Body of pancreas (tissue), 4 donors: ENCODE data around the gene LGI1. TPM values are rescaled to one million over a fixed set of nuclear protein-coding genes. Genes with fewer than 3 reads are reported as not detected.

Source experiments
- ATAC-seq: fragments of 150-250 bp; one replicate; pipeline ENCODE4 v1.9.1; 2016
- DNase-seq, 4 donors: peaks; one replicate each; pipeline ENCODE4 v3.0.0-alpha.2; 2019
- H3K27ac ChIP-seq, 4 donors: fragments of 200-600 bp; sonication (generic); 1 replicate in 3 of 4; 2 replicates in 1 of 4; pipeline versions ENCODE4 v1.5.1 to v1.6.1; 2016 to 2019; ENCODE audit warnings: mild to moderate bottlenecking in 1 of 4, mixed read lengths in 1 of 4, moderate library complexity in 1 of 4
- H3K27me3 ChIP-seq, 2 donors: fragments of 200-600 bp; sonication (generic); one replicate each; pipeline ENCODE4 v1.6.0; 2016; ENCODE audit warnings: mild to moderate bottlenecking in 1 of 2
- H3K36me3 ChIP-seq, 2 donors: fragments of 200-600 bp; sonication (generic); replicated peaks in 1 of 2; 2 replicates each; pipeline ENCODE4 v1.5.1; 2016; ENCODE audit warnings: low read depth in 2 of 2; ENCODE audit not compliant: insufficient read depth in 1 of 2
- H3K4me1 ChIP-seq: fragments of 200-600 bp; sonication (generic); one replicate; pipeline ENCODE4 v1.6.0; 2016
- H3K4me3 ChIP-seq, 2 donors: fragments of 200-600 bp; sonication (generic); 1 replicate in 1 of 2; 2 replicates in 1 of 2; pipeline ENCODE4 v1.5.1; 2016 to 2019
- H3K9me3 ChIP-seq, 3 donors: fragments of 200-600 bp; sonication (generic); 1 replicate in 2 of 3; 2 replicates in 1 of 3; pipeline ENCODE4 v1.5.1; 2016
- POLR2A ChIP-seq, 3 donors: fragments of 450-650 bp; IDR thresholded peaks; one replicate each; pipeline ENCODE4 v1.6.1; 2016; ENCODE audit warnings: antibody characterized with exemption in 3 of 3, mild to moderate bottlenecking in 2 of 3
- WGBS, 2 donors: methylation state at CpG; one replicate each; pipeline ENCODE4 v1.1.5; 2017; 5-methylcytosine and 5-hydroxymethylcytosine counted together
- intact Hi-C: fragments of 100-400 bp; cut with DNase I; formaldehyde crosslinking; loops from one replicate; pipeline ENCODE4 v1.15.1; 2023
- total RNA-seq, 2 donors: library from RNA; depleted of rRNA; stranded (reverse); fragments of >200 nt; gene quantifications; one replicate each; pipeline ENCODE4 v1.1.0, GENCODE V29; 2016
- TF ChIP-seq, protein P1 (sequence below), 7 experiments: fragments of 450-650 bp in 4 of 7; fragments of 200-600 bp in 3 of 7; sonication (generic) in 3 of 7; IDR thresholded peaks; one replicate each; pipeline ENCODE4 v1.5.1; 2016 to 2019; ENCODE audit warnings: antibody characterized with exemption in 7 of 7

The LGI1 gene
- total RNA-seq, 2 donors from 2014 or later, result not detected

DNA sequence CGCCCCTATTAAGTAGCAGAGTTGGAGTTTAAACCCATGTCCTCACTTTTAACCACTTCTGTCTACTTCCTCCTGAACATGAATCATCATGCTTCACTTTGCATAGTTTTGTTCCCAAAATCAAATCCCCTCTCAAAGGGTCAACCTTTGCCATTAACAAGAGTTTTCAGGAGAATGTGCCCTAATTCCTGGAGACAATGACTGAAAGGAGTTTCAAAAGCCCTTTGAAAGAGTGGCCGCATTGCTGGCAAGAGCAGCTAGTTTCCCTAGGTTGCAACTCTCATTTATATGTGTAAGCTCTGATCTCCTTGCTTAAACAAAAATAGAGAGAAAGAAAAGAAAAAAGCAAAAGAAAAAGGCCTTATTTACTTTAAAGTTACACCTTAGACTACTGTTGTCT lies 9.2 kb downstream of the LGI1 start:
- Histone ChIP-seq H3K36me3 (no peaks in the 10 kb centered on the region), H3K4me1 (peaks cover 7% of the 10 kb centered on the region), H3K9me3 (no peaks in the 10 kb centered on the region), H3K4me3 (no peak overlapping the region), H3K27ac (no peak overlapping the region), H3K27me3 (no peaks in the 10 kb centered on the region)
- ATAC-seq (no peak), DNase-seq (no peak)
- intact Hi-C loops, result no loop called here
- TF ChIP-seq, protein P1, sequence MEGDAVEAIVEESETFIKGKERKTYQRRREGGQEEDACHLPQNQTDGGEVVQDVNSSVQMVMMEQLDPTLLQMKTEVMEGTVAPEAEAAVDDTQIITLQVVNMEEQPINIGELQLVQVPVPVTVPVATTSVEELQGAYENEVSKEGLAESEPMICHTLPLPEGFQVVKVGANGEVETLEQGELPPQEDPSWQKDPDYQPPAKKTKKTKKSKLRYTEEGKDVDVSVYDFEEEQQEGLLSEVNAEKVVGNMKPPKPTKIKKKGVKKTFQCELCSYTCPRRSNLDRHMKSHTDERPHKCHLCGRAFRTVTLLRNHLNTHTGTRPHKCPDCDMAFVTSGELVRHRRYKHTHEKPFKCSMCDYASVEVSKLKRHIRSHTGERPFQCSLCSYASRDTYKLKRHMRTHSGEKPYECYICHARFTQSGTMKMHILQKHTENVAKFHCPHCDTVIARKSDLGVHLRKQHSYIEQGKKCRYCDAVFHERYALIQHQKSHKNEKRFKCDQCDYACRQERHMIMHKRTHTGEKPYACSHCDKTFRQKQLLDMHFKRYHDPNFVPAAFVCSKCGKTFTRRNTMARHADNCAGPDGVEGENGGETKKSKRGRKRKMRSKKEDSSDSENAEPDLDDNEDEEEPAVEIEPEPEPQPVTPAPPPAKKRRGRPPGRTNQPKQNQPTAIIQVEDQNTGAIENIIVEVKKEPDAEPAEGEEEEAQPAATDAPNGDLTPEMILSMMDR (IDR thresholded peaks at IDR 0.05), result no peak
- no peak for TF ChIP-seq POLR2A (IDR thresholded peaks at IDR 0.05)
- 64 to 80% methylated on average over 2 of the region's 2 CpGs for WGBS, 2 donors

DNA sequence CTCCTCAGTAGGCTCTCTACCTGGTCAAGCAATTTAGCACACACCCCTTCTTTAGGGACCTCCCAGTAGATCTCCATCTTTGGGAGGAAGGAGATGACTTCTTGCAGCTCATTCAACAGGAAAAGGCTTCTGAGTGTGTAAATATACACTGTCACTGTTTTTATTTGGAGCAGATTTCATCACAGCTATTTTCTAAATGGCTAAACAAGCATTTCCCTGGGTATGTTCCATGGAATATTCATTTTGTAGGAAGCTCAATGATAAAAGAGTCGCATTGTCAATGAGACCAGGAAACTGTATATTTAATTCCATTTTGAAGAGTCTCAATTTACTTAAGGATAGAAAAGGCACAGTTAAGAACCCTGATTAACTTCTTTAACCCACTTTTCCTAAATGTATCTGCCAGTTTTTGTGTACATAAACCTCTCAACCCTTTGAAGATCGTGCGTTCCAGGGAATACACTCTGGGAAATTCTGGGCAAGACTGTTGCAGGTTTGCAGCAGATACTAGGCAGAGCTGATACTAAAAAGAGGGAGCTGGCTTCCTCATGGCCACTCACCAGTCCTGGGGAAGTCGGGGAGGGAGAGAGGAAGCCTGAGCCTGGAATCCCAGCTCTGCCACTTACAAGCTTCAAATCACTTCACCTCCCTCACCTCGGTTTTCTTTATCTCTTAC lies 10.1 kb downstream of the LGI1 start:
- no peaks in the 10 kb centered on the region for H3K9me3 ChIP-seq
- no peak for TF ChIP-seq POLR2A (IDR thresholded peaks at IDR 0.05)
- TF ChIP-seq, protein P1 (IDR thresholded peaks at IDR 0.05), result no peak
- H3K4me1 ChIP-seq, result peaks cover 6% of the 10 kb centered on the region
- intact Hi-C loops, result no loop called here
- DNase-seq (no peak), ATAC-seq (no peak)
- no peaks in the 10 kb centered on the region for H3K27me3 ChIP-seq
- H3K27ac ChIP-seq, result no peak overlapping the region
- no peak overlapping the region for H3K4me3 ChIP-seq
- 44 to 64% methylated on average over 5 of the region's 5 CpGs for WGBS, 2 donors
- H3K36me3 ChIP-seq, result no peaks in the 10 kb centered on the region

GRCh38 chr10:93768892-93769291 lies 11.2 kb downstream of the LGI1 start:
- ATAC-seq, result no peak
- H3K36me3 ChIP-seq, result no peaks in the 10 kb centered on the region
- intact Hi-C loops, result no loop called here

DNA sequence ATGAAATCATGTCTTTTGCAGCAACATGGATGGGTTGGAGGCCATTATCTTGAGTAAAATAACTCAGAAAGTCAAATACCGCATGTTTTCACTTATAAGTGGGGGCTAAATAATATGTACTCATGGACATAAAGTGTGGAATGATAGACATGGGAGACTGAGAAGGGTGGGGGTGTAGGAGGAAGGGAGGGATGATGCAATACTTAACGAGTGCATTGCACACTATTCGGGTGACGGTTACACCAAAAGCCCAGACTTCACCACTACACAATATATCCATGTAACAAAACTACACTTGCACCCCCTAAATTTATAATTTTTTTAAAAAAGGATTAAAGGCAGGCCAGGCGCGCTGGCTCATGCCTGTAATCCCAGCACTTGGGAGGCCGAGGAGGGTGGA lies 13.6 kb downstream of the LGI1 start:
- WGBS, 2 donors, result 73% methylated on average over 7 of the region's 7 CpGs
- no peak for DNase-seq
- ATAC-seq, result no peak
- intact Hi-C loops, result no loop called here
- no peaks in the 10 kb centered on the region for H3K36me3 ChIP-seq
- no peaks in the 10 kb centered on the region for H3K27me3 ChIP-seq
- TF ChIP-seq POLR2A (IDR thresholded peaks at IDR 0.05), result no peak
- TF ChIP-seq, protein P1 (IDR thresholded peaks at IDR 0.05), result no peak
- H3K4me1 ChIP-seq, result peaks cover 4% of the 10 kb centered on the region
- no peak overlapping the region for H3K4me3 ChIP-seq
- no peak overlapping the region for H3K27ac ChIP-seq
- no peaks in the 10 kb centered on the region for H3K9me3 ChIP-seq

More at GRCh38 chr10:93768892-93769291, 11.2 kb downstream of the LGI1 start:
- no peak for TF ChIP-seq POLR2A (IDR thresholded peaks at IDR 0.05)
- TF ChIP-seq, protein P1 (IDR thresholded peaks at IDR 0.05), result no peak
- H3K4me1 ChIP-seq, result no peaks in the 10 kb centered on the region
- no peaks in the 10 kb centered on the region for H3K27me3 ChIP-seq
- H3K4me3 ChIP-seq, result no peak overlapping the region
- H3K27ac ChIP-seq, result no peak overlapping the region
- no peak for DNase-seq
- no peaks in the 10 kb centered on the region for H3K9me3 ChIP-seq

DNA sequence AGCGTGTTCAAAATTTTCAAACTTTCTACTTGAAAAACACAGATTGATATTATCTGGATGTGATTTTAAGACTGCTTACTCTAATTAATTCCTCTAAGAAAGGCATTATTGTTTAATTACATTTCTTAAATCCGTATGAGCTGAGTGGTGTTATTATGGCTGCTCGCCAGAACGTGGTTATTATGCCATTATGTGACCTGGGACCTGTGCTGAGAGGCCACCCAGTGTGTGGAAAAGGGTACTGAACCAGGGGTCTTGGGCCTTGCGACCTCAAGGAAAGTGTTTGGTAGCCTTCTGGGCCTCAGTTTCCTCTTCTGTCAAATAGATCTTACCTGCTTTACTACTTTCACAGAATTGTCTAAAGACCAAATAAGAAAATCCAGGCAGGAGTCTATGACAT lies 15.4 kb downstream of the LGI1 start:
- H3K9me3 ChIP-seq, result no peaks in the 10 kb centered on the region
- no peaks in the 10 kb centered on the region for H3K27me3 ChIP-seq
- H3K36me3 ChIP-seq, result no peaks in the 10 kb centered on the region
- no peak overlapping the region for H3K4me3 ChIP-seq
- H3K27ac ChIP-seq, result no peak overlapping the region
- DNase-seq (no peak), ATAC-seq (no peak)
- peaks cover 4% of the 10 kb centered on the region for H3K4me1 ChIP-seq
- 61 to 66% methylated on average over 5 of the region's 5 CpGs for WGBS, 2 donors
- TF ChIP-seq POLR2A (IDR thresholded peaks at IDR 0.05), result no peak
- TF ChIP-seq, protein P1 (IDR thresholded peaks at IDR 0.05), result no peak
- intact Hi-C loops, result no loop called here
